Keratinocyte (primary cell): ENCODE results near the gene PRRC2B. TPM values are rescaled to one million over a fixed set of nuclear protein-coding genes. Genes with fewer than 3 reads are reported as not detected.

Source experiments
- DNase-seq: peaks from one replicate; pipeline ENCODE4 v3.0.0-alpha.2; 2011; ENCODE audit warnings: low read depth, missing footprints, low spot score
- FAIRE-seq: peaks from 2 replicates; lab custom pipeline; 2011; peaks lifted over from hg19 to GRCh38; lab: Jason Lieb, UNC
- H2AFZ ChIP-seq: 2 replicates; pipeline ENCODE4 v1.6.0; 2012; ENCODE audit warnings: low read length, control low read depth, inconsistent platforms; ENCODE audit not compliant: control insufficient read depth
- H3K27ac ChIP-seq: 2 replicates; pipeline ENCODE4 v1.5.1; 2011; ENCODE audit warnings: low read length; ENCODE audit not compliant: control insufficient read depth, insufficient read depth
- H3K27me3 ChIP-seq: 3 replicates; pipeline ENCODE4 v1.6.0; 2011; ENCODE audit warnings: low read length; ENCODE audit not compliant: control insufficient read depth, insufficient read depth; ENCODE audit errors: extremely low read depth
- H3K36me3 ChIP-seq, 2 experiments: 2 replicates in 1 of 2; 3 replicates in 1 of 2; pipeline ENCODE4 v1.5.1; 2011; ENCODE audit warnings: low read length in 2 of 2, mild to moderate bottlenecking in 1 of 2; ENCODE audit not compliant: control insufficient read depth in 2 of 2, insufficient read depth in 2 of 2; ENCODE audit errors: extremely low read depth in 1 of 2
- H3K4me1 ChIP-seq: 3 replicates; pipeline ENCODE4 v1.5.1; 2011; ENCODE audit warnings: low read length; ENCODE audit not compliant: control insufficient read depth, insufficient read depth; ENCODE audit errors: extremely low read depth
- H3K4me2 ChIP-seq: 3 replicates; pipeline ENCODE4 v1.6.0; 2011; ENCODE audit warnings: low read depth, low read length; ENCODE audit not compliant: control insufficient read depth, insufficient read depth; ENCODE audit errors: extremely low read depth
- H3K4me3 ChIP-seq, 3 experiments: fragments of 200-600 bp in 1 of 3; sonication (generic) in 1 of 3; 2 replicates in 2 of 3; 3 replicates in 1 of 3; pipeline ENCODE4 v1.5.1; 2011 to 2016; ENCODE audit warnings: low read length in 3 of 3, mild to moderate bottlenecking in 3 of 3, control low read depth in 2 of 3, inconsistent platforms in 1 of 3, low read depth in 1 of 3, mixed read lengths in 1 of 3, mixed run types in 1 of 3, moderate library complexity in 1 of 3; ENCODE audit not compliant: control insufficient read depth in 2 of 3, insufficient read depth in 2 of 3; ENCODE audit errors: extremely low read depth in 1 of 3
- H3K79me2 ChIP-seq: 2 replicates; pipeline ENCODE4 v1.6.0; 2012; ENCODE audit warnings: low read length; ENCODE audit not compliant: control insufficient read depth, insufficient read depth
- H3K9ac ChIP-seq: 3 replicates; pipeline ENCODE4 v1.6.0; 2011; ENCODE audit warnings: low read length; ENCODE audit not compliant: control insufficient read depth, insufficient read depth; ENCODE audit errors: extremely low read depth
- H3K9me1 ChIP-seq: 3 replicates; pipeline ENCODE4 v1.6.0; 2011; ENCODE audit warnings: low read length; ENCODE audit not compliant: control insufficient read depth, insufficient read depth; ENCODE audit errors: extremely low read depth
- H3K9me3 ChIP-seq: 2 replicates; pipeline ENCODE4 v1.5.1; 2012; ENCODE audit warnings: low read depth, low read length; ENCODE audit not compliant: control insufficient read depth
- H4K20me1 ChIP-seq: 3 replicates; pipeline ENCODE4 v1.6.0; 2011; ENCODE audit warnings: low read length; ENCODE audit not compliant: control insufficient read depth, insufficient read depth; ENCODE audit errors: extremely low read depth
- CTCF ChIP-seq, 3 experiments: IDR thresholded peaks in 1 of 3; conservative IDR thresholded peaks in 1 of 3; optimal IDR thresholded peaks in 1 of 3; 2 replicates in 2 of 3; 3 replicates in 1 of 3; pipeline versions ENCODE3 to v1.5.1; 2011; ENCODE audit warnings: low read length in 3 of 3, mild to moderate bottlenecking in 3 of 3, moderate library complexity in 2 of 3, control low read depth in 1 of 3, inconsistent platforms in 1 of 3; ENCODE audit not compliant: insufficient read depth in 2 of 3; ENCODE audit errors: extremely low read depth in 1 of 3
- EZH2 ChIP-seq: IDR thresholded peaks from one replicate; pipeline ENCODE4 v1.6.1; 2012; ENCODE audit warnings: inconsistent platforms, mild to moderate bottlenecking, low read length, moderate library complexity
- dilution Hi-C: fragments of 300-500 bp; cut with MboI; formaldehyde crosslinking; loops from one replicate; pipeline ENCODE4 v1.7.0; 2020; ENCODE audit warnings: low sequenced_read_pairs; ENCODE audit not compliant: extremely low pct_ligation_motif_present
- polyA plus RNA-seq, 5 experiments: library from polyadenylated mRNA; depleted of rRNA in 3 of 5; stranded (reverse) in 3 of 5; stranded (forward) in 1 of 5; unstranded in 1 of 5; fragments of >200 nt; gene quantifications; 1 replicate in 1 of 5; 2 replicates in 3 of 5; 3 replicates in 1 of 5; pipeline versions ENCODE4 v1.2.1 to v1.2.3, GENCODE V29; 2011 to 2012; ENCODE audit warnings: missing spikeins in 2 of 5, low read depth in 1 of 5, low replicate concordance in 1 of 5

The PRRC2B gene
- polyA plus RNA-seq, 1 donor (not counting 4 experiments of a cell fraction or from before 2014, with no cell fraction given) = 20.8 TPM

DNA sequence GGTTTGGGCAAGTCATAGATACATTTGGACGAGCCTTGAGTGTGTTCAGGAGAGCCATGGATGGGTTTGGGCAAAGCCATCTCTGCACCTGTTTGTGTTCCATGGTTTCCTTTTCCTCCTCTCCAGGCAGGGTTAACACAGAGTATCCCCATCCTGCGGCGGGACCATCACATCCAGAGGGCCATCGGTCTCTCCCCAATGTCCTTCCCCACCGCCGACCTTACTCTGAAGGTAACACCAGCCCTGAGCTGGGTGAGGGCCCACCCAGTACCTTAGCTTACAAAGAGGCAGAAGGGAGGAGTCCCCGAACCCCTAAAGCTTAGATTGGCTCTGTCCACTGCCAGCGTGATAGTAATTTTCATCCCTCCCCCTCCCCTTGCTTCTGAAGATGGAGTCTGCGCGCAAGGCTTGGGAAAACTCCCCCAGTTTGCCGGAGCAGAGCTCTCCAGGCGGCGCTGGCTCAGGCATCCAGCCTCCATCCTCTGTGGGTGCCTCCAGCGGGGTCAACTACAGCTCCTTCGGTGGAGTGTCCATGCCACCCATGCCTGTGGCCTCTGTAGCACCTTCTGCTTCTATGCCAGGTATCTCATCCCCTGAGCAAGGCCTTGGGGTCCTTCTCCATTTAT lies 90.8 kb downstream of the PRRC2B start:
- Histone ChIP-seq H2AFZ (no peak overlapping the region), H3K4me2 (no peak overlapping the region), H3K36me3 (peaks cover 71 to 72% of the 10 kb centered on the region in 2 experiments), H3K27me3 (no peaks in the 10 kb centered on the region), H3K27ac (no peak overlapping the region), H4K20me1 (peaks cover 4% of the 10 kb centered on the region), H3K9me3 (no peaks in the 10 kb centered on the region), H3K9me1 (no peaks in the 10 kb centered on the region), H3K4me1 (peaks cover 4% of the 10 kb centered on the region), H3K79me2 (peaks cover 2% of the 10 kb centered on the region), H3K4me3 (no peak overlapping the region), H3K9ac (no peak overlapping the region)
- dilution Hi-C loops = no loop called here
- DNase-seq (no peak), FAIRE-seq (no peak)
- TF ChIP-seq CTCF (optimal IDR thresholded peaks at IDR 0.05 in 1 of 3, IDR thresholded peaks at IDR 0.05 in 1 of 3, conservative IDR thresholded peaks at IDR 0.05 in 1 of 3; ENCODE audit: extremely low read depth in 1 of 3, insufficient read depth in 2 of 3, low read length in 3 of 3) (no peak), EZH2 (no peak)

- Histone ChIP-seq H3K9ac (no peak overlapping the region), H3K4me3 (no peak overlapping the region), H3K9me1 (no peaks in the 10 kb centered on the region), H3K9me3 (no peaks in the 10 kb centered on the region), H2AFZ (no peak overlapping the region), H3K27ac (no peak overlapping the region), H4K20me1 (peaks cover 3% of the 10 kb centered on the region), H3K27me3 (no peaks in the 10 kb centered on the region), H3K4me1 (peaks cover under 1% of the 10 kb centered on the region), H3K4me2 (no peak overlapping the region), H3K36me3 (peaks cover 73 to 74% of the 10 kb centered on the region in 2 experiments), H3K79me2 (peaks cover 2% of the 10 kb centered on the region)
- no peak for DNase-seq
- TF ChIP-seq CTCF (optimal IDR thresholded peaks at IDR 0.05 in 1 of 3, IDR thresholded peaks at IDR 0.05 in 1 of 3, conservative IDR thresholded peaks at IDR 0.05 in 1 of 3; ENCODE audit: extremely low read depth in 1 of 3, insufficient read depth in 2 of 3, low read length in 3 of 3) = no peak
- no peak for TF ChIP-seq EZH2
- dilution Hi-C loops = no loop called here
- no peak for FAIRE-seq
Observed at GRCh38 chr9:131485206-131485605, 91.3 kb downstream of the PRRC2B start.
